Mesodermal cell (in vitro differentiated cells): ENCODE measurements around the gene PABPN1.

Source experiments
- H3K27ac ChIP-seq: 2 replicates; pipeline ENCODE4 v1.7.0; 2013; ENCODE audit warnings: mild to moderate bottlenecking, low read depth, low read length, moderate library complexity; ENCODE audit not compliant: severe bottlenecking
- H3K36me3 ChIP-seq: 2 replicates; pipeline ENCODE4 v1.7.1; 2013; ENCODE audit warnings: mild to moderate bottlenecking, low read length, moderate library complexity; ENCODE audit not compliant: control insufficient read depth, insufficient read depth
- H3K4me1 ChIP-seq: one replicate; pipeline ENCODE4 v1.7.1; 2013; ENCODE audit warnings: mild to moderate bottlenecking, low read length; ENCODE audit not compliant: insufficient read depth, control insufficient read depth, poor library complexity, severe bottlenecking
- H3K4me3 ChIP-seq: 2 replicates; pipeline ENCODE4 v1.7.0; 2013; ENCODE audit warnings: low read length, control low read depth, mild to moderate bottlenecking; ENCODE audit not compliant: insufficient read depth, poor library complexity, severe bottlenecking; ENCODE audit errors: extremely low read depth
- H3K9me3 ChIP-seq: 2 replicates; pipeline ENCODE4 v1.7.1; 2013; ENCODE audit warnings: mild to moderate bottlenecking, low read length, moderate library complexity; ENCODE audit not compliant: control insufficient read depth
- WGBS, 2 experiments: methylation state at CpG; one replicate each; pipeline ENCODE4 v1.1.5; 2013; ENCODE audit warnings: missing lambda C conversion rate in 2 of 2; ENCODE audit not compliant: insufficient coverage in 2 of 2; 5-methylcytosine and 5-hydroxymethylcytosine counted together

The PABPN1 gene

GRCh38 chr14:23339506-23340268 lies 18.4 kb downstream of the PABPN1 start:
- WGBS, 2 experiments: 91% methylated on average over 1 of the region's 1 CpG; no CpG with 5 or more reads in 1 of the 2 experiments
- Histone ChIP-seq H3K27ac (no peak overlapping the region), H3K9me3 (peaks cover 24% of the 10 kb centered on the region), H3K4me1 (no peaks in the 10 kb centered on the region), H3K36me3 (no peaks in the 10 kb centered on the region), H3K4me3 (no peak overlapping the region)

GRCh38 chr14:23344481-23344880 lies 23.2 kb downstream of the PABPN1 start:
- 75 to 92% methylated on average over 1 of the region's 3 CpGs for WGBS, 2 experiments
- Histone ChIP-seq H3K4me3 (no peak overlapping the region), H3K4me1 (peaks cover 4% of the 10 kb centered on the region), H3K9me3 (peaks cover 18% of the 10 kb centered on the region), H3K36me3 (peaks cover 4% of the 10 kb centered on the region), H3K27ac (no peak overlapping the region)

GRCh38 chr14:23345987-23346692 lies 24.9 kb downstream of the PABPN1 start:
- Histone ChIP-seq H3K36me3 (peaks cover 6% of the 10 kb centered on the region), H3K27ac (no peak overlapping the region), H3K4me1 (peaks cover 4% of the 10 kb centered on the region), H3K4me3 (no peak overlapping the region), H3K9me3 (peaks cover 7% of the 10 kb centered on the region)
- 72 to 74% methylated on average over 12 of the region's 13 CpGs for WGBS, 2 experiments

- no peak overlapping the region for H3K4me3 ChIP-seq
- H3K36me3 ChIP-seq: peaks cover 8% of the 10 kb centered on the region
- 92 to 94% methylated on average over 21 to 23 of the region's 27 CpGs for WGBS, 2 experiments
- H3K4me1 ChIP-seq: peaks cover 4% of the 10 kb centered on the region
- H3K27ac ChIP-seq: no peak overlapping the region
- peaks cover under 1% of the 10 kb centered on the region for H3K9me3 ChIP-seq
Observed at GRCh38 chr14:23346693-23347405, 25.6 kb downstream of the PABPN1 start.

- H3K4me3 ChIP-seq: no peak overlapping the region
- H3K27ac ChIP-seq: no peak overlapping the region
- WGBS, 2 experiments: 94% methylated on average over 5 to 16 of the region's 19 CpGs
- no peaks in the 10 kb centered on the region for H3K9me3 ChIP-seq
- peaks cover 4% of the 10 kb centered on the region for H3K4me1 ChIP-seq
- H3K36me3 ChIP-seq: peaks cover 8% of the 10 kb centered on the region
Observed at GRCh38 chr14:23347406-23348296, 26.4 kb downstream of the PABPN1 start.

GRCh38 chr14:23348297-23348655 lies 27.0 kb downstream of the PABPN1 start:
- Histone ChIP-seq H3K9me3 (no peaks in the 10 kb centered on the region), H3K4me3 (no peak overlapping the region), H3K36me3 (peaks cover 8% of the 10 kb centered on the region), H3K4me1 (peaks cover 4% of the 10 kb centered on the region), H3K27ac (no peak overlapping the region)
- WGBS, 2 experiments: 92 to 100% methylated on average over 1 to 2 of the region's 6 CpGs

GRCh38 chr14:23349156-23349845 lies 28.0 kb downstream of the PABPN1 start:
- H3K36me3 ChIP-seq: peaks cover 8% of the 10 kb centered on the region
- H3K4me3 ChIP-seq: no peak overlapping the region
- H3K4me1 ChIP-seq: peaks cover 4% of the 10 kb centered on the region
- H3K27ac ChIP-seq: no peak overlapping the region
- no peaks in the 10 kb centered on the region for H3K9me3 ChIP-seq
- 91 to 100% methylated on average over 2 to 8 of the region's 8 CpGs for WGBS, 2 experiments

- Histone ChIP-seq H3K36me3 (peaks cover 13% of the 10 kb centered on the region), H3K9me3 (no peaks in the 10 kb centered on the region), H3K4me3 (peak overlapping the region; percentile 76), H3K4me1 (no peaks in the 10 kb centered on the region), H3K27ac (no peak overlapping the region)
- 8 to 13% methylated on average over 46 to 52 of the region's 61 CpGs for WGBS, 2 experiments
Observed at GRCh38 chr14:23351681-23352505, 30.6 kb downstream of the PABPN1 start.
